GM21786 (cell line): ENCODE measurements around the gene LNX1.

Experiments used
- ATAC-seq: cut with Tn5 transposase; IDR thresholded peaks from one replicate; pipeline ENCODE4 v1.9.1; 2021; ENCODE audit not compliant: unreplicated experiment

LNX1 gene

GRCh38 chr4:53591372-53591892 lies at the start of gene LNX1:
Gene LNX1, minus strand, starts transcription at chr4:53591486. Its CDS starts 17,484 bp downstream, at chr4:53574002.
- peak; percentile 34 for ATAC-seq

- peak; percentile 78 for ATAC-seq
These were observed 49.5 kb upstream of the LNX1 start for GRCh38 chr4:53640576-53641453.

GRCh38 chr4:53638919-53639318 lies 47.6 kb upstream of the LNX1 start:
- ATAC-seq: no peak

GRCh38 chr4:53637348-53637747 lies 46.1 kb upstream of the LNX1 start:
- no peak for ATAC-seq

GRCh38 chr4:53635697-53636483 lies 44.6 kb upstream of the LNX1 start:
- no peak for ATAC-seq

GRCh38 chr4:53633608-53634007 lies 42.3 kb upstream of the LNX1 start:
- ATAC-seq: no peak

GRCh38 chr4:53629296-53629695 lies 38.0 kb upstream of the LNX1 start:
- no peak for ATAC-seq

GRCh38 chr4:53626491-53626890 lies 35.2 kb upstream of the LNX1 start:
- no peak for ATAC-seq

- ATAC-seq: no peak
These were observed 34.6 kb upstream of the LNX1 start for GRCh38 chr4:53625888-53626287.

- ATAC-seq: no peak
These were observed 31.5 kb upstream of the LNX1 start for GRCh38 chr4:53622739-53623151.

GRCh38 chr4:53620956-53621355 lies 29.7 kb upstream of the LNX1 start:
- ATAC-seq: no peak

GRCh38 chr4:53619431-53619830 lies 28.1 kb upstream of the LNX1 start:
- ATAC-seq: no peak

- no peak for ATAC-seq
These were observed 27.0 kb upstream of the LNX1 start for GRCh38 chr4:53618321-53618720.

- ATAC-seq: no peak
These were observed 25.9 kb upstream of the LNX1 start for GRCh38 chr4:53617101-53617680.

- ATAC-seq: no peak
These were observed 24.9 kb upstream of the LNX1 start for GRCh38 chr4:53616219-53616618.

- no peak for ATAC-seq
These were observed 23.3 kb upstream of the LNX1 start for GRCh38 chr4:53614591-53614990.

GRCh38 chr4:53613428-53613827 lies 22.1 kb upstream of the LNX1 start:
- ATAC-seq: no peak

GRCh38 chr4:53608649-53609048 lies 17.4 kb upstream of the LNX1 start:
- no peak for ATAC-seq

GRCh38 chr4:53608242-53608641 lies 17.0 kb upstream of the LNX1 start:
- ATAC-seq: no peak

- ATAC-seq: no peak
These were observed 14.5 kb upstream of the LNX1 start for GRCh38 chr4:53605783-53606182.

GRCh38 chr4:53602390-53602789 lies 11.1 kb upstream of the LNX1 start:
- ATAC-seq: no peak
